ENCODE data around the gene OPTC.

GRCh38 chr1:203531063-203531462, 37.1 kb downstream of the OPTC start:
- TF ChIP-seq, protein P1, sequence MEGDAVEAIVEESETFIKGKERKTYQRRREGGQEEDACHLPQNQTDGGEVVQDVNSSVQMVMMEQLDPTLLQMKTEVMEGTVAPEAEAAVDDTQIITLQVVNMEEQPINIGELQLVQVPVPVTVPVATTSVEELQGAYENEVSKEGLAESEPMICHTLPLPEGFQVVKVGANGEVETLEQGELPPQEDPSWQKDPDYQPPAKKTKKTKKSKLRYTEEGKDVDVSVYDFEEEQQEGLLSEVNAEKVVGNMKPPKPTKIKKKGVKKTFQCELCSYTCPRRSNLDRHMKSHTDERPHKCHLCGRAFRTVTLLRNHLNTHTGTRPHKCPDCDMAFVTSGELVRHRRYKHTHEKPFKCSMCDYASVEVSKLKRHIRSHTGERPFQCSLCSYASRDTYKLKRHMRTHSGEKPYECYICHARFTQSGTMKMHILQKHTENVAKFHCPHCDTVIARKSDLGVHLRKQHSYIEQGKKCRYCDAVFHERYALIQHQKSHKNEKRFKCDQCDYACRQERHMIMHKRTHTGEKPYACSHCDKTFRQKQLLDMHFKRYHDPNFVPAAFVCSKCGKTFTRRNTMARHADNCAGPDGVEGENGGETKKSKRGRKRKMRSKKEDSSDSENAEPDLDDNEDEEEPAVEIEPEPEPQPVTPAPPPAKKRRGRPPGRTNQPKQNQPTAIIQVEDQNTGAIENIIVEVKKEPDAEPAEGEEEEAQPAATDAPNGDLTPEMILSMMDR (IDR thresholded peaks at IDR 0.05; ENCODE audit: insufficient read depth, low read length, poor library complexity, severe bottlenecking) = no peak
- TF ChIP-seq EZH2phosphoT487 (conservative IDR thresholded peaks at IDR 0.05; ENCODE audit: low read length) = no peak

Measured in SU-DHL-6 (cell line).